ENCODE measurements around the gene RPS6KL1.

Gene RPS6KL1

GRCh38 chr14:74917646-74918081 is 5.4 kb downstream of the RPS6KL1 start:
- no peak overlapping the region for H3K4me3 ChIP-seq (ENCODE audit: low read depth, low read length)
- DNase-seq (ENCODE audit: low read depth), result no peak
- TF ChIP-seq CTCF (IDR thresholded peaks at IDR 0.05; ENCODE audit: low read depth, low read length, missing control alignments), result no peak

- no peak for DNase-seq (ENCODE audit: low read depth)
- TF ChIP-seq CTCF (IDR thresholded peaks at IDR 0.05; ENCODE audit: low read depth, low read length, missing control alignments), result no peak
- no peak overlapping the region for H3K4me3 ChIP-seq (ENCODE audit: low read depth, low read length)
Observed at GRCh38 chr14:74917178-74917543, 5.9 kb downstream of the RPS6KL1 start.

- no peak overlapping the region for H3K4me3 ChIP-seq (ENCODE audit: low read depth, low read length)
- no peak for DNase-seq (ENCODE audit: low read depth)
- TF ChIP-seq CTCF (IDR thresholded peaks at IDR 0.05; ENCODE audit: low read depth, low read length, missing control alignments), result no peak
Observed at GRCh38 chr14:74915826-74916225, 7.2 kb downstream of the RPS6KL1 start.

- no peak for DNase-seq (ENCODE audit: low read depth)
- no peak for TF ChIP-seq CTCF (IDR thresholded peaks at IDR 0.05; ENCODE audit: low read depth, low read length, missing control alignments)
- H3K4me3 ChIP-seq (ENCODE audit: low read depth, low read length), result no peak overlapping the region
Observed at GRCh38 chr14:74915426-74915825, 7.6 kb downstream of the RPS6KL1 start.

GRCh38 chr14:74913986-74914573 is 9.0 kb downstream of the RPS6KL1 start:
- TF ChIP-seq CTCF (IDR thresholded peaks at IDR 0.05; ENCODE audit: low read depth, low read length, missing control alignments), result peak; percentile 64
- DNase-seq (ENCODE audit: low read depth), result no peak
- H3K4me3 ChIP-seq (ENCODE audit: low read depth, low read length), result no peak overlapping the region

GRCh38 chr14:74913393-74913910 is 9.6 kb downstream of the RPS6KL1 start:
- no peak for TF ChIP-seq CTCF (IDR thresholded peaks at IDR 0.05; ENCODE audit: low read depth, low read length, missing control alignments)
- no peak overlapping the region for H3K4me3 ChIP-seq (ENCODE audit: low read depth, low read length)
- no peak for DNase-seq (ENCODE audit: low read depth)

- DNase-seq (ENCODE audit: low read depth), result no peak
- TF ChIP-seq CTCF (IDR thresholded peaks at IDR 0.05; ENCODE audit: low read depth, low read length, missing control alignments), result no peak
- no peak overlapping the region for H3K4me3 ChIP-seq (ENCODE audit: low read depth, low read length)
Observed at GRCh38 chr14:74912801-74913200, 10.3 kb downstream of the RPS6KL1 start.

Measured in GM12864 (cell line).